ENCODE measurements around the gene NFU1.
"Not testable (repeated sequence)": the region's sequence is repeated elsewhere in the genome, so short reads cannot be mapped to it uniquely, and the experiment has no call there.

Gene NFU1

GRCh38 chr2:69434753-69435152 is 2.5 kb downstream of the NFU1 start:
- Mint-ChIP-seq H3K4me3 (peak overlapping the region; percentile 48), H3K36me3 (ENCODE audit: low read depth) (peaks cover 17% of the 10 kb centered on the region), H3K9me3 (peaks cover 4% of the 10 kb centered on the region), H3K27me3 (ENCODE audit: low read depth, poor library complexity) (no peaks in the 10 kb centered on the region), H3K4me1 (peaks cover 32% of the 10 kb centered on the region), H3K27ac (no peak overlapping the region)
- no peak for DNase-seq
- TF ChIP-seq, protein P1, sequence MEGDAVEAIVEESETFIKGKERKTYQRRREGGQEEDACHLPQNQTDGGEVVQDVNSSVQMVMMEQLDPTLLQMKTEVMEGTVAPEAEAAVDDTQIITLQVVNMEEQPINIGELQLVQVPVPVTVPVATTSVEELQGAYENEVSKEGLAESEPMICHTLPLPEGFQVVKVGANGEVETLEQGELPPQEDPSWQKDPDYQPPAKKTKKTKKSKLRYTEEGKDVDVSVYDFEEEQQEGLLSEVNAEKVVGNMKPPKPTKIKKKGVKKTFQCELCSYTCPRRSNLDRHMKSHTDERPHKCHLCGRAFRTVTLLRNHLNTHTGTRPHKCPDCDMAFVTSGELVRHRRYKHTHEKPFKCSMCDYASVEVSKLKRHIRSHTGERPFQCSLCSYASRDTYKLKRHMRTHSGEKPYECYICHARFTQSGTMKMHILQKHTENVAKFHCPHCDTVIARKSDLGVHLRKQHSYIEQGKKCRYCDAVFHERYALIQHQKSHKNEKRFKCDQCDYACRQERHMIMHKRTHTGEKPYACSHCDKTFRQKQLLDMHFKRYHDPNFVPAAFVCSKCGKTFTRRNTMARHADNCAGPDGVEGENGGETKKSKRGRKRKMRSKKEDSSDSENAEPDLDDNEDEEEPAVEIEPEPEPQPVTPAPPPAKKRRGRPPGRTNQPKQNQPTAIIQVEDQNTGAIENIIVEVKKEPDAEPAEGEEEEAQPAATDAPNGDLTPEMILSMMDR (IDR thresholded peaks at IDR 0.05): no peak

DNA sequence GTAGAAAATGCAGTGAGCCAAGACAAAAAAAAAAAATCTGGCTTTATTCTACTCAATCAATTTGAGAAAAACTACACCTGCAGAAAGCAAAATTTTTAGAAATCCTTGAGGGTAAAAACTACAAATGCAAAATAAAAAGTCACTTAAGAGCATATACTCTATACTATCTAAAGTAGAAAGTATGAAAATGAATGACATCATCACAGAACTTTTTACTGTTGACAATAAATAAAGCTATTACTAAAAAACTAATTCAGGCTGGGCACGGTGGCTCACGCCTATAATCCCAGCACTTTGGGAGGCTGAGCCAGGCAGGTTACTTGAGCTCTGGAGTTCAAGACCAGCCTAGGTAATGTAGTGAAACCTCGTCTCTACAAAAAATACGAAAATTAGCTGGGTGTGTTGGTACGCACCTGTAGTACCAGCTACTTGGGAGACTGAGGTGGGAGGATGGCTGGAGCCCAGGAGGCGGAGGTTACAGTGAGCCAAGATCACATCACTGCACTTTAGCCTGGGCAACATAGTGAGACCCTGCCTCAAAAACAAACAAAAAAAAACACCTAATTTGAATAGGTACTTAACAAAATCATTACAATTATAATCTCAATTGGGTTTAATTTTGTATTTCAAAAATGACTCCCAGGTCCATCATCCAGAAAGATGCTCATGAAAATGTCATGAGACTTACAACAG is 7.6 kb downstream of the NFU1 start:
- Mint-ChIP-seq H3K4me3 (no peak overlapping the region), H3K36me3 (ENCODE audit: low read depth) (peaks cover 28% of the 10 kb centered on the region), H3K4me1 (peaks cover 4% of the 10 kb centered on the region), H3K27me3 (ENCODE audit: low read depth, poor library complexity) (no peaks in the 10 kb centered on the region), H3K9me3 (no peaks in the 10 kb centered on the region), H3K27ac (no peak overlapping the region)
- DNase-seq: no peak
- TF ChIP-seq, protein P1 (IDR thresholded peaks at IDR 0.05): no peak

GRCh38 chr2:69428981-69429380 is 8.3 kb downstream of the NFU1 start:
- TF ChIP-seq, protein P1 (IDR thresholded peaks at IDR 0.05): no peak
- no peak for DNase-seq
- Mint-ChIP-seq H3K9me3 (no peaks in the 10 kb centered on the region), H3K27me3 (ENCODE audit: low read depth, poor library complexity) (no peaks in the 10 kb centered on the region), H3K27ac (no peak overlapping the region), H3K4me1 (no peaks in the 10 kb centered on the region), H3K4me3 (no peak overlapping the region), H3K36me3 (ENCODE audit: low read depth) (peaks cover 24% of the 10 kb centered on the region)

- H3K27me3 Mint-ChIP-seq (ENCODE audit: low read depth, poor library complexity): no peaks in the 10 kb centered on the region
- H3K9me3 Mint-ChIP-seq: no peaks in the 10 kb centered on the region
- TF ChIP-seq, protein P1 (IDR thresholded peaks at IDR 0.05): no peak
- H3K27ac Mint-ChIP-seq: no peak overlapping the region
- H3K36me3 Mint-ChIP-seq (ENCODE audit: low read depth): peaks cover 46% of the 10 kb centered on the region
- no peaks in the 10 kb centered on the region for H3K4me1 Mint-ChIP-seq
- no peak overlapping the region for H3K4me3 Mint-ChIP-seq
- no peak for DNase-seq
Observed at GRCh38 chr2:69424419-69424818, 12.8 kb downstream of the NFU1 start.

GRCh38 chr2:69422198-69422597 is 15.0 kb downstream of the NFU1 start:
- Mint-ChIP-seq H3K4me1 (no peaks in the 10 kb centered on the region), H3K36me3 (ENCODE audit: low read depth) (peaks cover 58% of the 10 kb centered on the region), H3K4me3 (no peak overlapping the region), H3K27ac (no peak overlapping the region), H3K27me3 (ENCODE audit: low read depth, poor library complexity) (no peaks in the 10 kb centered on the region), H3K9me3 (no peaks in the 10 kb centered on the region)
- TF ChIP-seq, protein P1 (IDR thresholded peaks at IDR 0.05): no peak
- no peak for DNase-seq

GRCh38 chr2:69419111-69419510 is 18.1 kb downstream of the NFU1 start:
- H3K27ac Mint-ChIP-seq; H3K27me3 Mint-ChIP-seq (ENCODE audit: low read depth, poor library complexity); H3K4me1 Mint-ChIP-seq; DNase-seq; H3K4me3 Mint-ChIP-seq; H3K9me3 Mint-ChIP-seq: not testable (repeated sequence)
- peaks cover 84% of the 10 kb centered on the region for H3K36me3 Mint-ChIP-seq (ENCODE audit: low read depth)

Measured in nephron progenitor cell (in vitro differentiated cells).